ENCODE measurements around the gene APOOL. TPM values are rescaled to one million over a fixed set of nuclear protein-coding genes. Genes with fewer than 3 reads are reported as not detected.
"Not testable (repeated sequence)": the region's sequence is repeated elsewhere in the genome, so short reads cannot be mapped to it uniquely, and the experiment has no call there.

APOOL gene
- total and polyA plus RNA-seq, 2 donors (not counting 3 experiments of a cell fraction or from before 2014, with no cell fraction given): 3.4 to 17.4 TPM

GRCh38 chrX:84974803-84975202 is 28.9 kb upstream of the APOOL start:
- dilution Hi-C loops (cut with MboI; ENCODE audit: extremely low pct_ligation_motif_present, low sequenced_read_pairs): no loop called here
- Histone ChIP-seq H3K4me2 (ENCODE audit: insufficient read depth, low read length) (no peak overlapping the region), H3K4me1 (ENCODE audit: control insufficient read depth, extremely low read depth, insufficient read depth, low read length) (no peaks in the 10 kb centered on the region), H3K9me1 (replicated peaks; ENCODE audit: control insufficient read depth, extremely low read depth, insufficient read depth, low read length) (no peaks in the 10 kb centered on the region), H3K27me3 (ENCODE audit: control insufficient read depth in 2 of 2, insufficient read depth in 2 of 2, low read length in 2 of 2) (no peaks in the 10 kb centered on the region), H3K4me3 (replicated peaks in 1 of 3; ENCODE audit: insufficient read depth in 1 of 3, low read depth in 1 of 3, low read length in 3 of 3) (no peak overlapping the region), H3K79me2 (ENCODE audit: control insufficient read depth, insufficient read depth, low read length) (no peaks in the 10 kb centered on the region), H3K9ac (replicated peaks; ENCODE audit: extremely low read depth, insufficient read depth, low read length) (no peak overlapping the region), H4K20me1 (replicated peaks; ENCODE audit: control insufficient read depth, extremely low read depth, insufficient read depth, low read length) (no peaks in the 10 kb centered on the region), H3K27ac (ENCODE audit: insufficient read depth, low read depth, low read length) (no peak overlapping the region), H3K9me3 (replicated peaks; ENCODE audit: control insufficient read depth, insufficient read depth, low read length) (no peaks in the 10 kb centered on the region), H2AFZ (ENCODE audit: low read depth, low read length) (no peak overlapping the region), H3K36me3 (ENCODE audit: control insufficient read depth in 2 of 2, extremely low read depth in 1 of 2, insufficient read depth in 2 of 2, low read length in 2 of 2) (no peaks in the 10 kb centered on the region)
- FAIRE-seq (no peak), DNase-seq (ENCODE audit: low read depth, low spot score) (no peak)
- ChIA-PET POLR2A (no interaction called here), CTCF (no interaction called here)
- TF ChIP-seq CTCF (IDR thresholded peaks at IDR 0.05; ENCODE audit: extremely low read depth in 1 of 2, insufficient read depth in 1 of 2, low read depth in 1 of 2, low read length in 2 of 2) (no peak), FOS (IDR thresholded peaks at IDR 0.05; ENCODE audit: borderline replicate concordance, insufficient read depth, low read length) (no peak), JUN (IDR thresholded peaks at IDR 0.05; ENCODE audit: borderline replicate concordance, insufficient read depth, insufficient read length, low read depth) (no peak), MAX (IDR thresholded peaks at IDR 0.05; ENCODE audit: insufficient read depth, insufficient read length) (no peak), POLR2A (IDR thresholded peaks at IDR 0.05; ENCODE audit: low read depth, low read length) (no peak), POLR2AphosphoS5 (IDR thresholded peaks at IDR 0.05; ENCODE audit: insufficient read depth, low read depth, low read length) (no peak), MYC (IDR thresholded peaks at IDR 0.05; ENCODE audit: low read depth, low read length) (no peak), GATA2 (IDR thresholded peaks at IDR 0.05; ENCODE audit: insufficient read depth, insufficient read length, low read depth, low read length) (no peak), EZH2 (IDR thresholded peaks at IDR 0.05; ENCODE audit: borderline replicate concordance, low read depth, low read length, severe bottlenecking) (no peak)
- no TSS peak for BruUV-seq (replicated peaks)
- intact Hi-C loops (cut with micrococcal nuclease): no loop called here

GRCh38 chrX:84991739-84992138 is 11.9 kb upstream of the APOOL start:
- H4K20me1 ChIP-seq (replicated peaks; ENCODE audit: control insufficient read depth, extremely low read depth, insufficient read depth, low read length); H3K9ac ChIP-seq (replicated peaks; ENCODE audit: extremely low read depth, insufficient read depth, low read length); H3K36me3 ChIP-seq (ENCODE audit: control insufficient read depth in 2 of 2, extremely low read depth in 1 of 2, insufficient read depth in 2 of 2, low read length in 2 of 2); H3K9me3 ChIP-seq (replicated peaks; ENCODE audit: control insufficient read depth, insufficient read depth, low read length); H3K27ac ChIP-seq (ENCODE audit: insufficient read depth, low read depth, low read length); H3K27me3 ChIP-seq (ENCODE audit: control insufficient read depth in 2 of 2, insufficient read depth in 2 of 2, low read length in 2 of 2); dilution Hi-C loops (cut with MboI; ENCODE audit: extremely low pct_ligation_motif_present, low sequenced_read_pairs); H3K4me3 ChIP-seq (replicated peaks in 1 of 3; ENCODE audit: insufficient read depth in 1 of 3, low read depth in 1 of 3, low read length in 3 of 3); H2AFZ ChIP-seq (ENCODE audit: low read depth, low read length); BruUV-seq (replicated peaks); H3K4me1 ChIP-seq (ENCODE audit: control insufficient read depth, extremely low read depth, insufficient read depth, low read length); intact Hi-C loops (cut with micrococcal nuclease); CTCF ChIA-PET; POLR2A ChIA-PET; FAIRE-seq; H3K9me1 ChIP-seq (replicated peaks; ENCODE audit: control insufficient read depth, extremely low read depth, insufficient read depth, low read length); H3K79me2 ChIP-seq (ENCODE audit: control insufficient read depth, insufficient read depth, low read length); H3K4me2 ChIP-seq (ENCODE audit: insufficient read depth, low read length); DNase-seq (ENCODE audit: low read depth, low spot score): not testable (repeated sequence)

Measured in endothelial cell of umbilical vein (primary cell).